Measurements from ENCODE around the gene RAB3GAP2. TPM values are rescaled to one million over a fixed set of nuclear protein-coding genes. Genes with fewer than 3 reads are reported as not detected.
"Not testable (repeated sequence)": the region's sequence is repeated elsewhere in the genome, so short reads cannot be mapped to it uniquely, and the experiment has no call there.

The RAB3GAP2 gene
- total RNA-seq, 1 donor from 2014 or later = 48.8 TPM

DNA sequence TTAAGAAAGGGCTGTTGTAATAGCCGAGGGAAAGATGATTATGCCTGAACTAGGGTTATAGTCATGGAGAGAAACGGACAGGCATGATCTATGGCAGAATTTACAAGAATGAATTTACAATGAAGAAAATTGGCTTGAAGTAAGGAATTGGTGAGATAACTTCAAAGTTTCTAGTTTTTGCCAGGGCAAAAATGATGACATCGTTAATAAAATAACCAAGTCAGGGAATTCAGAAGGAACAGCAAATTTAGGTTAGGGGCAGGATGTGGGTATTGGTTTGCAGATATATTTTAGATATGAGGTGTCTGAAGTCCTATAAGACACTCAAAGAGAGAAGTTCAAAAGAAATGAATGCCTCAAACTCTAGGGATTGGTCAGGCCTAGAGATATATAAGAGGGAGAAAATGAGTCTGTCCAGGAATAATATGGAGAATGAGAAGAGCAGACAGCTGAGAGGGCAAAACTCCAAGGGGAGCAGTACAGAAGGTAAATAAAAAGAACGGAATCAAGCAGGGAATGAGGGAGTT lies 115.6 kb downstream of the RAB3GAP2 start:
- no peak for DNase-seq (ENCODE audit: low spot score)

DNA sequence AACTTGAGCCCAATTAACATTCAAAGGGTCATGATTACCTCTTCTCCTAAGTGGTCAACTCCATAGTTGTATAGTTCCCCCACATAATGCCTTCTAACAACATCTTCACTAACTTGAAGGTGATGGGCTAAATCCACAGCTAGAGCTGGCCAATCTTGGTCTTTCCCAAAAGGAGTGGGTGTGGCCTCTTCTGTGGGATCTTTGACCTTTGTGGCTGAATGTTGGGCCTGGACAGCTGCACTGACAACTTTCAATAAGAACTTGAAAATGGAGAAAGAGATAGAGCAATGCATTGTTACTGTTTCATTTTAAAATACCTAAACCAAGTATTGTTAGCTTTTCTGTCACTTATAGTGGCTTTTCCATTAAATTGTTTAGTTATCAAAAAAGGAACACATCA lies 119.1 kb downstream of the RAB3GAP2 start:
- no peak for DNase-seq (ENCODE audit: low spot score)

DNA sequence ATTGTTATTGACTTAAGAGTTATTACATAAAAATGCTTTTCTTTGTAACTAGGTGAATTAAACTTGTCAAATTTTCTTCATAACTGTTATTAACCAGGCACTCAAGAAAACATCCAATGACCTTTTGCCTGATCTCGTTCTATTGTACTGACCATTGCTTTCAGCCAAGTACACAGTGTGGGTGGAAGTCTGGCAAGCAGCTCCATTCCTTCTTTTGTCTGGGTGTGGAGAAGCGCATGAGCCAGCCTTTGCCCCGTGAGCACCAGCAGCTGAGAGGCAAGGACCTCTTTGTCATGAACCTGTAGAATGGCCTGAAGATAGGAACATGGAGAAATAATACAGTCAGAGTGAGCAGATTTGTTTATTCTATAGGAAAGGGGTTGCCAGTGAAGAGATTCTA lies 120.8 kb downstream of the RAB3GAP2 start:
- no peak for DNase-seq (ENCODE audit: low spot score)

DNA sequence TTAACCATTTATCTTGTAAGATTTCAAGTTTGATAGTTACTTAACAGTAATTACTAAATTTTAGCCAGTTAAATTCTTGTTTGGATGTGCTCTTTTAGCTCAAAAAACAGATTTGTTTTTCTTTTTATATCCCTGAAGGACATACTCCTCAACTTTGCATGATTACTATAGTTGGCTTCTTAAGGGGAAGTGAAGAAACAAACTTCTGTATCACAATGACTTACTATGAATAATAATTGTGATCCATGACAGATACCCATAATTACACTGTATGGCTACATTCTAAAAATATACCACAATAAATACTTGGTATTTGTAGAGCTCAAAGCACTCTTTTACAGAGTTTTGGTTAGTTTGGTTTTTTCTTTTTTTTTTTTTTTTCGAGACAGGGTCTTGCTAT lies 122.5 kb downstream of the RAB3GAP2 start:
- DNase-seq (ENCODE audit: low spot score) = no peak

DNA sequence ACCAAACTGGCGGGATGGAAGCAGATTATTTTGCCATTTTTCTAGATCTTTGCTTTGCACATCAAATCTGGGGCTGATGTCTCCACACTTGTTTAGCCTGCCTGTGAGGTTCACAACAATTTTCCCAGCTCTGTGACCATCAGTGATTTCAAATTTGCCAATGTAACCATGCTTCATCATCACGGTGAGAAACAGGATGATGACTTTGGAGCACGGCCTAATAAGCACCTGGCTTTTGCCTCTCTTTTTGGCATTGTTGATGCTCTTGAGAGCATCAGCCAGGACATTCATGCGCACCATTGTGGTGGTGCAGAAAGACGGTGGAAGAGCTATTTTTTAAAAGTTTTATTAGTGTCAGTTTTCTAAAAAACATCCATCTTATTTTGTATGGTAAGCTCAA lies 128.2 kb downstream of the RAB3GAP2 start:
- DNase-seq (ENCODE audit: low spot score) = no peak

DNA sequence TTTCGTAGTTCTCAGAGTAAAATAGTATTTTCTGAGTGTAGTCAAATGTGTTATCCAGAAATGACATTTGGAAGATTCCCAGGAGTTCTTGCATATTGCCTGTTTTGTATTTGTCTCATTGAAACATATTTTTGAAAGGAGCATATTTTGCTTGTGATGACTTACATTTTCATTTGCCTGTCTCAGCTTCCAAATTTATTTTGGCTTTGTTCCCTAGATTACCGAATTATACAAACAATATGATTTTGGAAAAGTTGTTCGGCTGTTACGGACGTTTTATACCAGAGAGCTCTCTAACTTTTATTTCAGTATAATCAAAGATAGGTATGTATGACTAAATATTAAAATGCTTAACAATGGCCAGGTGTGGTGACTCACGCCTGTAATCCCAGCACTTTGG lies 132.3 kb downstream of the RAB3GAP2 start:
- DNase-seq (ENCODE audit: low spot score) = no peak

DNA sequence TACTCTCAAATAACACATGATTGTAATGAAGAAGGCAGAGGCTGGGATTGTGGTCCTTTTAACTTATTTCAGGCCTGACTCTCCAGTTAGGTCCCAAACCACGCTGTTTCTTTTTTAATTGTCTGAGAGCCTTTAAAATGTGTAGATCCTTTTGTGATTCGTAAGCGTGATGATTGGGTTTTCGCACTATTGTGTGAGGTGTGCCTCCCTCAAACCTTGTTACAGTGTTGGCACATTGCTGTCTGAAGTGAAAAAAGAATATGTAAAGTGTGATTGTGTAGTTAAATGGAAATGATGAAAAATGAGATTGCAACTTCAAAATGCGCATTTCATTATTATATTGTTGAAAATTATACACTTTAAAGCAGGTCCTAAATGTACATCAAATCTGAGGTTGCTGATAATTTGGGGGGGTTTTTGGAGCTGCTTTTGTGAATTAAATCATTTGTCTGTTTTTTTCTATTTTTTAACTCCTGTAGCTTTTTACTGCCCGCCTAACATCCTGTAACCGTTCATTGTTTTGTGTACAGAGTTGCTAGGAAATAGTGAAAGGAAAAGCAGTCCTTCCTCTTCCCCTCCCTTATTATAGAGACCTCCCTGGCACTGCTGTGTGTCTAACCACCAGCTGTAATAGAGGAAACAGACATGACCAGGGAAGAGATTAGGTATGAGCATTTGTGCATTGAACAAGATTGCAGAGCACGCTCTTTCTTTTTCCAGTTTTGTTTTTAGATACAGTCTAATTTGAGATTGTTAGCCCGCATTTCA lies 135.1 kb downstream of the RAB3GAP2 start:
- no peak for DNase-seq (ENCODE audit: low spot score)

DNA sequence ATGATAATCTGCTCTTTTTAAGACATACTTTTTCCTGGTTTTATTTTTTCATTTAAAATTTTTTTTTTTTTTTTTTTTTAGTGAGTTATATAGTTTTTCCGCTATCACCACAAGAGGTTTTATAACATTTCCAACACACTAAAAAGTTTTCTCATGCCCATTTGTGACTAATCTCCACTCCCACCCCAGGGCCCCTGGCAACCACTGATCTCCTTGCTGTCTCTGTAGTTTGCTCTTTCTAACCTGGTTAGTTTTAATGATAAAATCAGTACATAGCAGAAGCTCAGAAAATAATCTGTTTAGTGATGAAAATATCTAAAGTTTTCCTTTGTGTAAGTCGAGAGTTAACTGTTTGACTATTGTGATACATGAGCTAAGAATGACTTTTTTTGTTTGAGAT lies 136.5 kb downstream of the RAB3GAP2 start:
- DNase-seq (ENCODE audit: low spot score) = no peak

DNA sequence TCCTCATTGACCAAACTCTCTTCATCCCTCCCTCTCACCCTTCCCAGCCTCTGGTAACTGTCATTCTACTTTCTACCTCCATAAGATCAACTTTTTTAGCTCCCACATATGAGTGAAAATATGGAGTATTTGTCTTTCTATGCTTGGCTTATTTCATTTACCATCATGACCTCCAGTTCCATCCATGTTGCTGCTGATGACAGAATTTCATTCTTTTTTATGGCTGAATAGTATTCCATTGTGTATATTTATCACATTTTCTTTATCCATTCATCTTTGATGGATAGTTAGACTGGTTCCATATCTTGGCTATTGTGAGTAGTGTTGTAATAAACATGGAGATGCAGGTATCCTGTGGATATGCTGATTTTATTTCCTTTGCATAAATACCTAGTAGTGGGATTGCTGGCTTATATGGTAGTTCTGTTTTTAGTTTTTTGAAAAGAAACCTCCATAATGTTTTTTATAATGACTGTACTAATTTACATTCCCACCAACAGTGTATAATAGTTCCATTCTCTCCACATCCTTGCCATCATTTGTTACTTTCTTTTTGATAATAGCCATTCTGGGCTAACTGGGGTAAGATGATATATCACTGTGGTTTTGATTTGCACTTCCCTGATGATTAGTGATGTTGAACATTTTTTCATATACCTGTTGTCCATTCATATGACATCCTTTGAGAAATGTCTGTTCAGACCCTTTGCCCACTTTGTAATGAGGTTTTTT lies 142.6 kb downstream of the RAB3GAP2 start:
- DNase-seq (ENCODE audit: low spot score) = no peak

DNA sequence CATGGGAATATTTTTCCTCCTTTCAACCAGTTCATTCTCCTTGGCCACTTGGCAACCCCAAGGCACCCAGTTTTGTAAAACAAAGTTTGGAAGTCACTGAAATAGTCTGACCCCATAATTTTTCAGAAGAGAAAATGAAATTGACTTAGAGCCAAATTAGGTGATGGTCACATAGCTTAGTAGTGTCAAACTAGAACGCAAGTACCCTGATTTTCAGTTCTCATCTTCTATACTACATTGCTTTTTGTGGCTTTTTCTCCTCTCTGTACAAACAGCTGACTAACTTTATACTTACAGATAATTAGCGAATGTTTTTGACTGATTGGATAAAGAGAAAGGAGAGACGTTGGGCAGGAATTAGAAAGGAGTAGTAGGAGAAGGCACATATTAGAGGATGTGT lies 145.2 kb downstream of the RAB3GAP2 start:
- no peak for DNase-seq (ENCODE audit: low spot score)

DNA sequence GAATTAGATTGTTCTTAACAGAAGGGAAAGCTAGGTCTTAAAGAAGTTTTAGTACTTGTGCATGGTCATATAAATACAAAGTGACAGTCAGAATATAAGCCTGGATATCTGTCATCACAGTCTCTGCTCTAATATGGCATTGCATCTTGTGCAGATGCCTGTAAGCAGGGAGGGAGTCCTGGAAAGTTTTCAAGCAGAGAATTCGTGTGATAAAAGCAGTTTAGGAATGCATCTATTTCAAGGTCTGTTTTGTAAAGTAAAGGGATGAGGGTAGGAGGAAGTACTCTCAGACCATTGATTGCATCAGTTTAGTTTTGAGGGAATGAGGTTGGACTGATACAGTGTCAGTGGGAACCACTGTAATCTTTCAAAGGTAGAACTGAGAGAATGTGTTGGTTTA lies 147.7 kb downstream of the RAB3GAP2 start:
- DNase-seq (ENCODE audit: low spot score) = no peak

DNA sequence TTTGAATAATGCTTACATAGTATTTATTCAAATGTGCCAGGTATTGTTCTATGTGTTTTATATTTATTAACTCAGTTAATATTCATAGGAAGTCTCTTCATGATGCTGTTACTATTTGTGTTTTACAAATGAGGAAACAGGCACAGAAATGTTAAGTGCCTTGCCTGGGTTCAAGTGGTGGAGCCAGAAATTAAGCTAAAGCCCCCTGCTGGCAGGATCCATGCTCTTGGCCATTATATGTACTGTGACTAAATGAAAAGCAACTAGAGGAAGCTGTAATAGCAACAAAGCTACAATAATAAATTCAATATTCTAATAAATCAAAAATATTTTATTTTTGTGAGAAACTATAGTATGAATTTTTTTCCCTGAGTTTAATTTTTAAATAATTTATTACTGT lies 148.4 kb downstream of the RAB3GAP2 start:
- no peak for DNase-seq (ENCODE audit: low spot score)

DNA sequence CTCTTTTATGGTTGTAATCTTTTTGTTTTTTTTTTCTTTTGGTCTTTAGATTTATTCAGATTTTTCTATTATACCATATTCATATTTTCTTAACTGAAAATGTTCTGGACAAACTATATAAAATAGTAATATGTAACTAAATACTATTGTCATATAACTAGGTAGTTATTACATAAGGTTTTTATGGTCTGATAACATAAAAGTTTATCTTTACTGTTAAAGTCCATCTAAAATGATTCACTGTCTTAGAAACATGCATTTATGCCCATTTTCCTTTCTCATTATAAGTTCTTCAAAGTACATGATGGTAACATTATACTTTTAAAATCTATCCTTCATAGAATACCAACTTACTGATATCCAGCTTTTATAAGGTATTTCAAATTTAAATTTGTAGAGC lies 149.2 kb downstream of the RAB3GAP2 start:
- DNase-seq (ENCODE audit: low spot score) = no peak

DNA sequence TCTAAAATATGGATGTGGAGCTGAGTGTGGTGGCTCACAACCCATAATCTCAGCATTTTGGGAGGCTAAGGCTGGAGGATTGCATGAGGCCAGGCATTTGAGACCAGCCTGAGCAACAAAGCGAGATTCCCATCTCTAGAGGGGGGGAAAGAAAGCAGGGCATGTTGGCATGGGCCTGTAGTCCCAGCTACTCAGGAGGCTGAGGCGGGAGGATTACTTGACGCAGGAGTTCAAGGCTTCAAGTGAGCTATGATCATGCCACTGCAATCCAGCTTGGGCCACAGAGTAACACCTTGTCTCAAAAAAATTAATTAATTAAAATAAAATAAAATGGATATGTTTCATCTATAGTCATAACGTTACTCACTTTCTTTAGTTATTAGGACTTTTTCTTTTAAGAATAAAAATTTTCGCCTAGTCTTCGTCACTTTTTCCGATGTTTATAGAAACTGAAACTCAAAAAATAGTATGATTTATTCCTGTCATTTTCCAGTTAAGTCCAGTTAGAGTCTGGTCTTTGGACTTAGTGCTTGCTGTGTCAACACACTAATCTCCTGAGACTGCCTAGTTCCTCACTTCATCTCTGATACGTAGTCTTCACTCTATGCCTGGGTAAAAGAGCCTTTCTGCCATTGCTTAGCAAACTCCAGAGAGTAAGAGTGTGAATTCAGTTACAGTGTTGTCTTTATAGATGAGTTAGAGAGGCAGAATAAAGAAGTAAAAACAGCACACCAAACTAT lies 150.3 kb downstream of the RAB3GAP2 start:
- DNase-seq (ENCODE audit: low spot score) = no peak

DNA sequence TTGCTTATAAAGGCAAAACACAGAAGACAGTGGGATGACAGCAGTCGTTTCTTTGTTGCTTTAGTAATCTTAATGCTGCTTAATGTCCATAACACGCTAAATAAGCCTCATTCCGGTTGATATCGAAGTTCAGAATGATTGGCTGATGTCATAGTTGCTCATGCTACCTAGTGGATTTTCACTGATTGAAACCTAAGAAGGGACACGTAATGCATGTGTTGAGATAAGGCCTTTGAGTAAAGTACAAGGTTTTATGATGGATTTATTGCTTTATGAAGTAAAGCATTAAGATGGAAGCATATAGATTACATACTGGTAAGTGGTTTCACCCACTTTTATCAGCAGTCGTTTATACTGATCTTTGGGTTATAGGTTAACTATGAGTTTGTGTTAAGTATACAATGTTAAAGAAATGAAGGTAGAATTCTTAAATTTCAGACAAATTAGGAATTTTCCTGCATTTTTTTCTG lies 153.2 kb downstream of the RAB3GAP2 start:
- DNase-seq (ENCODE audit: low spot score) = no peak

DNA sequence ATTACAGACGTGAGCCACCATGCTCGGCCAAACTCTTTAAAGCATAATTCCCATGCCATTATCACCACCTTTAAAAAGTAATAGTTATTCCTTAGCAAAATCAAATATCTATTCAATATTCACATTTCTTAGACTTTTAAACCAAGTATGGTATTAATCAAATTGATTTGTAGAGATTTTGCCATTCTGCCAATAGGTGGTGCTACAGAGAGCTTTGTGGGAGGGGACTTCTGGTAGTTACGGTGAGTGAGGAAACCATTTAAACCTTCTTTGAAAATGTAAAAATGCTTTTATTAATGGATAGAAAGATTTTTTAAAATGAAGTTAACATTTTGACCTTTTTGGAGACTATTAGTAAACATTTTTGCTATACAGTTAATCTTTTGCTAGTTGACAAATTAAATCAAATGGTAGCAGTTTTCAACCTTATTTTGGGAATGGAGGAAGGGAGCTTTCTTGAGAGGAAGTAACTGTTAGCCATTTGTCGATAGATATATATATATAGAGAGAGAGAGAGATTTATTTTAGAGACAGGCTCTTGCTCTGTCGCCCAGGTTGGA lies 159.0 kb downstream of the RAB3GAP2 start:
- no peak for DNase-seq (ENCODE audit: low spot score)

DNA sequence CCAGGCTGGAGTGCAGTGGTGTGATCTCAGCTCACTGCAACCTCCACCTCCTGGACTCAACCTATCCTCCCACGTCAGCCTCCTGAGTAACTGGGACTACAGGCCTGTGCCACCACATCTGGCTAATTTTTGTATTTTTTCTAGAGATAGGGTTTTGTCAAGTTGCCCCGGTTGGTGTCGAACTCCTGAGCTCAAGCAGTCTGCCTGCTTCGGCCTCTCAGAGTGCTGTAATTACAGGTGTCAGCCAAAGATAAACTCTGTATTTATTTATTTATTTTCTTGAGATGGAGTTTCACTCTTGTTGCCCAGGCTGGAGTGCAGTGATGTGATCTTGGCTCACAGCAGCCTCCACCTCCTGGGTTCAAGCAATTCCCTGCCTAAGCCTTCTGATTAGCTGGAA lies 159.7 kb downstream of the RAB3GAP2 start:
- not testable (repeated sequence) for DNase-seq (ENCODE audit: low spot score)

DNA sequence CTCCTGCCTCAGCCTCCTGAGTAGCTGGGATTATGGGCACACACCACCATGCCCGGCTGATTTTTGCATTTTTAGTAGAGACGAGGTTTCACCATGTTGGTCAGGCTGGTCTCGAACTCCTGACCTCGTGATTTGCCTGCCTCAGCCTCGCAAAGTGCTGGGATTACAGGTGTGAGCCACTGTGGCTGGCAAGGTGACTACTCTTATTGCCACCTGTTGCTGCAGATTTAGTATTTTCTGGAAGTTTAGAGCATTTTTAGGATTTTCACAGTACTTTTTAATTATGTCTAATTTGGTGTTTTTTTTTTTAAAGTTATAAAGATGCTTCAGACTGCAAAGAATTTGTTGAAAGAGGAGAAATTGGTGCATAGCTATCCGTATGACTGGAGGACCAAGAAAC lies 161.8 kb downstream of the RAB3GAP2 start:
- not testable (repeated sequence) for DNase-seq (ENCODE audit: low spot score)

DNA sequence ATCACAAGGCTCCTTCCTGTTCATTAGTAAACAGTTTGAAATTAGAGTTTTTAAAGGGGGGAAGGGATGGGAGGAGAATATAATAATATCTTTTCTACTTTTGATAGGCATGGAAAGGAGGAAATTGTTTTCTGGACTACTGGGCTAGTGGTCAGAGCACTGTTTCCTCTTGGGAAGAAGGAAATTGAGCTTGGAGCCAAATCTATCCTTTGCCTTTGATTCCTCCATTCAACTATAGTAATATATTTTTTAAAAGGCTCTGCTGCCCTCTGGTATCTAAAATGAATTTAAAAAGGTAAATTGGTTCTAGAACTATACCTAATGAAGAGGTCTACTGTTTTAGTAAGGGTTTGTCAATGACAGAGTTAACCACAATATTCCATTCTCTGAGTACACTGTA lies 172.4 kb downstream of the RAB3GAP2 start:
- no peak for DNase-seq (ENCODE audit: low spot score)

Data from mesenteric fat pad (tissue), 1 donor.